RPMI7951 (cell line): ENCODE results near the gene ARMH1. TPM values are rescaled to one million over a fixed set of nuclear protein-coding genes. Genes with fewer than 3 reads are reported as not detected.

Experiments used
- DNase-seq: peaks from one replicate; pipeline ENCODE4 v3.0.0-alpha.2; 2012; ENCODE audit warnings: low read depth
- total RNA-seq: library from RNA; depleted of rRNA; stranded (reverse); fragments of >200 nt; shearing (Covaris generic); gene quantifications from 2 replicates; pipeline ENCODE4 v1.2.3, GENCODE V29; 2014

ARMH1 gene
- total RNA-seq, 1 experiment from 2014 or later, result not detected

GRCh38 chr1:44670751-44671640, 3.5 kb upstream of the ARMH1 start:
- DNase-seq, result no peak

GRCh38 chr1:44672254-44672955, 2.1 kb upstream of the ARMH1 start:
- peak; percentile 97 for DNase-seq

DNA sequence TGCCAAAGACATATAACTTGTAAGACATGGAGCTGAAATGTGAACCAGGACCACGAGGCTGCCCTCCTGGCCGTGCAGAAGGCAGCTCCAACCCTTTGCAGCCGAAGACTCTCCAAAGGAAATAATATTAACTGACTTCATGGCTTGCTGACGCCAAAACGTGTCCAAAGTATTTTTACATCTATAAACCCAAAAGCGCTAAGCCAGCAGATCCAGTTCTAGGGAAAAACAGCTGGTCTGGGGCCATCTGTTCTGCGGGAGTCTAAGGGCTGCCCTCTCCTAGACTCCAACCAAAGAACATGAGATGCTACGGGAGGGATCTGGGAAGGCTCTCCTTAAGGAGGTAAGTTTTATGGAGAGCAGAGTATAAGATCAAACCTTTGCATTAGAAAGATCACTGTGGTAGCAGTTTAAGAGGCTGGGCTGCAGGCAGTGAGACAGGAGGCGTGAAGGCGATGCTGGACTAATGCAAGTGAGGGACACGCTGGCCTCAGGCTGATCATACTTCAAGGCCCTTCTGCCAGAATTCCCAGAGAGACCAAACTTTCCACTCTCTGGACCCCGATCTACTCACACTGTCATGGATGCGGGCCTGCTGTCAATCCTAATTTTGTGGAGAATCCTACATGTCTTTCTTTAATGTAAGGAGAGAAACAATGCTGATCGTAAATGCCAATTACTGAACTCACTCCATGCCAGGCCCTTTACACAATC, 1.4 kb upstream of the ARMH1 start:
- no peak for DNase-seq

DNA sequence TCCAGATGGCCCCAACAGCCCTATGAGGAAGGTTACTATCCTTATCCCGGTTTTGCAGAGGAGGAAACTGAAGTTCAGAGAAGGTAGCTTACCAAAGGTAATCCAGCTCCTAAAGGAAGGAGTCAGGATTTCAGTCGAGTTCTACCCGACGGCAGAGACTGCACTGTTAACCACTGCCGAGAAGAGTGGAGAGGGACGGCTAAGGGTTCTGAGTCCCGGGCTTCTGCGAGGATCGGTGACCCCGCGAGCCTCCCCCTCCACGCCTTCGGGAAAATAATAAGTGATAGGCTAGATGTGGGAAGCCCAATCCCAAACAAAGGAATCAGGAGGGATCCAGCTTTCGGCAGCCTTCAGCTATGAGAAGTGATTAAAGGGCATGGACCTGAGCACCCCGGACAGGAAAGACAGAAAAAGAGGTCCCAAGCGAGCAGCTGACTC, 820 bp upstream of the ARMH1 start:
- DNase-seq, result no peak

DNA sequence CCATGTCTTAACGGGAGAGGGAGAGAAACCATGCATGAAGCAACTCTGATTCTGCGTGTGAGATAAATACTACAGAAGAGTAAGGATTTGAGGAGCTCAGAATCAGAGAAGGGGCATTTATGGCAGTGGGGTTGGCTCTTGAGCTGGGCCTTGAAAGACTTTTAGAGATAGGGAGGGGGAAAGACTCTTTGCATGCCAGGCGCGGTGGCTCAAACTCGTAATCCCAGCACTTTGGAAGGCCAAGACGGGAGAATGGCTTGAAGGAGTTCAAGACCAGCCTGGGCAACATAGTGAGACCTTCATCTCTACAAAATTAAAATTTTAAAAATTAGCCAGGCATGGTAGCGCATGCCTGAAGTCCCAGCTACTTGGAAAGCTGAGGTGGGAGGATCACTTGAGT, 672 bp downstream of the ARMH1 start:
- DNase-seq, result no peak

GRCh38 chr1:44676484-44677200, 2.1 kb downstream of the ARMH1 start:
- DNase-seq, result peak; percentile 68

- peak; percentile 75 for DNase-seq
These were observed 2.8 kb downstream of the ARMH1 start for GRCh38 chr1:44677201-44677766.

DNA sequence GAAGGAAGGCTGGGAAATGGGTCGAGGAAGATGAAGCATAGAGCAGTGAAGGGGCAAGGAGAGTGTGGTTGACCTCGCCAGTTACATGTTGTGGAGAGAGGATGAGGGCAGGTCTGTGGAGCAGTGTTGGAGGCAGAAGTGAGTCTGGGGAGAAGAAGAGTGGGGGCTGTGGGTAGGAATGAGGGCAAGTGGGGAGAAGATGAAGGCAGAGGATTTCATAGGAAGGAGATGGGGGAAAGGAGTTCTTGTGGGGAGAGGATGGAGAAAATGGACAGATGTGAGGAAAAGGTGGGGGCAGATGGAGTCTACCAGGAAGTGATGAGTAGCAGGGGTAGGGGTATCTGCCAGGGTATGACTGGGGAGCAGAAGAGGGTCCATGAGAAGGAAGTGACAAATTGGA, 3.6 kb downstream of the ARMH1 start:
- no peak for DNase-seq

DNA sequence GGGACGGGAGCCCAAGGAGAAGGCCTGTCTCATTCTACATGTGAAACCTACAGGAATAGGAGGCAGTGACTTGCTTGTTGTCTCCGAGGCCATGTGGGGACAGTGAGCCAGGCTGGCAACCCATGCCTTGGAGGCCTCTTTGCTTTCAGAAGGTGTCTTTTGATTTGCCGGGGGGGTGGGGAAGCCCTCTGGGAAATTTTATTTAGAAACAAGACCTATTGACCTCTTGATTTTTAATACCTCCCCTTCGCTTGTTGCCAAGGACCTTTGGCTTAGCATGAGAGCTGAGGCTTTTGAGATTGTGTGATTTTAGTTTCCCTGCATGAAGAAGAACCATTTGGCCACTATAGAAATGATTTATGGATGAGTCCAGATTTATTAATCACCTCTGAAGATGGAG, 4.1 kb downstream of the ARMH1 start:
- no peak for DNase-seq

GRCh38 chr1:44679468-44679867, 5.0 kb downstream of the ARMH1 start:
- DNase-seq, result no peak

DNA sequence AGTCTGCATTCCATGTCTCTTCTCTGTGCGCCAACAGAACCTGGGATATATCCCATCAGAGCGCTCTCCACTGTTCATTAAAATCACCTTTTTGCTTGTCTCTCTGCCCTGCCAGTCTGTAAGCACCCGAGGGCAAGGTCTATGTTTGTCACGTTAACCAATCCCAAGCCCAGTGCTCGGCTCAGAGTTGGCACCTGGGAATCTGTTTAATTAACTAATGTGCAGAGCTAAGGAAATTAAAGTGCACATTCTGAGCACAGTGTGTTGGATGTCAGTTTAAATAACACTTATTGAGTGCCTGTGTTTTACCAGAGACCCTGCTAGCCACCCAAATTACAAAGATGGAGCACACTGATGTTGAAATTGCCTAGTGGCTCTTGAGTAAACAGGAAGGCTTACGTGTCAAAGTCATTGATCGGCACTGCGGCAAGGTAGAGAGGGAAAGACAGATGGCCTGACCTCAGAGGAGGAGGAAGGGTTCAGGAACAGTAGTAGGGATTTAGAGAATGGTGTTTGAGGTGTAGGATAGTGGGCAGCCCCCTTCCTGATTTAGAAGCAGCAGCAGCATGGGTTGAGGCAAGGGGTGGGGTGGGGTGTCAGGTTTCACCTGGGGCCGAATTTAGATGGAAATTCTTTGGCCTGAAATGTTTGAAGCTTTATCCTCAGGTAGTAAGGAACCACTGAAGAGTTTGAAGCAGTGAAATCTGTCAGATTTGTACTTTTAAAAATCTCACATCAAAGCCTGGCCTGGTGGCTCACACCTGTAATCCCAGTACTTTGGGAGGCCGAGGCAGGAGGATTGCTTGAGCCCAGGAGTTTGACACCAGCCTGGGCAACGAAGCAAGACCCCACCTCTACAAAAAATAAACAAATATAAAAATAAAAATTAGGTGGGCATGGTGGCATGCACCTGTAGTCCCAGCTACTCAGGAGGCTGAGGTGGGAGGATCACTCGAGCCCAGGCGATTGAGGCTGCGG, 7.7 kb downstream of the ARMH1 start:
- DNase-seq, result no peak

DNA sequence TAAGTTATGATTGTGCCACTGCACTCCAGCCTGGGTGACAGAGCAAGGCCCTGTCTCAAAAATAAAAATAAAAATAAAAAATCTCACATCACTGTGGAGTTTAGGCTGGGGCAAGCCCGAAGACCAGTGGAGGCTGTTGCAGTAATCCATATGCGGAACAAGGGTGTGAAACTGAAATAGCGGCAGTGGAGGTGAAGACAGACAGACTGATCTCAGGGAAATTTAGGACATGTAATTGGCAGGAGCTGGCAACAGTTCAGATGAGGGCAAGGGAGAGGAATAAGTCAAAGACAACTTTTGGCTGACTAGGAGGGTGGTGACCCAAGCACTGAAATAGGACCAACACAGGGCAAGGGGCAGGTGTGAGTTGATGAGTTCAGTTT, 8.4 kb downstream of the ARMH1 start:
- DNase-seq, result no peak

DNA sequence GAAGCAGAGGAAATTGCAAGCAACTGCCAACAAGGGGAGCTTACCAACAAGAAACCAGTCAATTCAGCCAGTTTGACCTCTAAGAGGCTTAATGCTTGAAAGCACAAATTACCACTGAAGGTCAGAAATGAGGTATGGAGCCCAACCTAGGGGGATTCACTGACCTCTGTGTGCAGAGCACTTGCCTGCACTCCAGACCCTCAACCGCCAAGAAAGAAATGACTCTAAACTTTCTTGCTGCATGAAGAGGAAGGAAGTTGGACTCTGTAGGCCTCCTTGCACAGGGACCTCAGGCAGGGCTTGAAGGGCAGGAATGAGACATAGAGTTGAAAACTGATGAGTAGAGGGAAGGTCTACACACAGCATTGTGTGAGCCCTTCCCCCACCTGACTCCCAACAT, 10.0 kb downstream of the ARMH1 start:
- no peak for DNase-seq

DNA sequence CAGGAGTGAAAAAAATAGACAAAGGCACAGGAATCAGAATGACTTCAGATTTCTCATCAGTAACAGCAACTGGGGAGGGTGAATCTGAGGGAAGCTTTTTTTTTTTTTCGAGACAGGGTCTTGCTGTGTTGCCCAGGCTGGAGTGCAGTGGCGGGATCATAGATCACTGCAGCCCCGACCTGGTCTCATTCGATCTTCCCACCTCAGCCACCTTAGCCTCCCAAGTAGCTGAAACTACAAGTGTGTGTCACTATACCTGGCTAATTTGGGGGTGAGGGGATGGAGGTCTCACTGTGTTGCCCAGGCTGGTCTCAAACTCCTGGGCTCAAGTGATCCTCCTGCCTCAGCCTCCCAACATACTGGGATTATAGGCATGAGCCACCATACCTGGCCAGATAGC, 10.7 kb downstream of the ARMH1 start:
- DNase-seq, result no peak

DNA sequence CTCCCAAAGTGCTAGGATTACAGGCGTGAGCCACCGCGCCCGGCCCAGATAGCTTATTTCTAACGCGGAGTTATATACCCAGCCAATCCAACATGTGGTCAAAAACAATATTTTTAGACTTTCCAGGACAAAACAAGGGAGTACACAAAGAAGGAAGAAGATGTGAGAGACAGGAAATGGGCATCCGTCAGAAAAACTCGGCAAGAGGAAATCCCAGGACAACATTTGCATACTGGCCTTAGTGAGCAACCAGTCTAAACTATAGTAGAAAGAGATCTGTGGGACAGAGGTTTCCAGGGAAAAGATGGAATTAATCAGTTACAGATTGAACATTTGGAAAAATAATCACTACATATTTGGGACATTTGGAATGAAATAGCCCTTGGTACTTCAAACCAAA, 11.4 kb downstream of the ARMH1 start:
- no peak for DNase-seq

- no peak for DNase-seq
These were observed 14.4 kb downstream of the ARMH1 start for GRCh38 chr1:44688760-44689446.

- DNase-seq, result no peak
These were observed 14.9 kb downstream of the ARMH1 start for GRCh38 chr1:44689447-44689765.

DNA sequence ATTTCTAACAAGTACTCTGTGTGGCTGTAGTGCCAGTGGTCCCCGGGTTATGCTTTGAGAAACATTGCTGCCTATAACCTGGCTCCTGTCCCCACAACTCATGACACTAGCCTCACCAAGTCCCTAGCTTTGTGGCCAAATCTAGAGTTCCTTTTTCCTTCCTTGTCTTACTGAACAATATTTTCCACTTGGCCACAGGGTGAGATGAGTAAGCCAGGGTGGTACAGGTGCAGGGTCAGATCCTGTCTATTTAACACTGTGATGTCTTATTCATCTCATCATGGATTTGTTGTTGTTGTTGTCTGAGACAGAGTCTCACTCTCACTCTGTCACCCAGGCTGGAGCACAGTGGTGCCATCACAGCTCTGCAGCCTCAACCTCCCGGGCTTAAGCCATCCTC, 18.6 kb downstream of the ARMH1 start:
- no peak for DNase-seq

DNA sequence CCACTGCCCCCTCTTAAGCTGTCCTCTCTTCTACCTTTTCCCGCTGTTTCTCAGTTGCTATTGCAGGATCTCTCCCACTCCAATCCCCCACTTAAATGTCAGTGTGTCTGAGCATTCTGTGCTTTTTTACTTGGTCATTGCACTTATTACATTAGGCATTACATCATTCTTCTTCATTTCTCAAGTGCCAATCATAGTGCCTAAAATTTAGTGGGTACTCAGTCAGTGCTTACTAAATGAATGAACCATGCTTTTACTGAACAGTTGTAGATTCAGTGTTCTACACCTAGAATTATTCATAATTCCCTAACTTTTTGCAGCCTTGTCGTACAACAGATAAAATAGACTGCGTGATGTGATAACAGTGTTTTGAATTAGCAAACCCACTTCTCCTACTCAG, 19.4 kb downstream of the ARMH1 start:
- DNase-seq, result no peak
